ENCODE measurements around the gene CUTA.
"Not testable (repeated sequence)": the region's sequence is repeated elsewhere in the genome, so short reads cannot be mapped to it uniquely, and the experiment has no call there.

CUTA gene

GRCh38 chr6:33391278-33391921 lies 26.5 kb downstream of the CUTA start, which contains the start of gene KIFC1:
KIFC1 (plus strand) TSS chr6:33391823; CDS start chr6:33391986, 163 bp downstream.
- DNase-seq (ENCODE audit: low read depth), result peak; percentile 100
- peak; percentile 94 for TF ChIP-seq CTCF (IDR thresholded peaks at IDR 0.05; ENCODE audit: low read length, missing control alignments)
- H3K4me3 ChIP-seq (replicated peaks; ENCODE audit: low read depth, low read length), result peak within 1 kb of the TSS; percentile 90

- DNase-seq (ENCODE audit: low read depth), result no peak
- no peak for TF ChIP-seq CTCF (IDR thresholded peaks at IDR 0.05; ENCODE audit: low read length, missing control alignments)
- H3K4me3 ChIP-seq (replicated peaks; ENCODE audit: low read depth, low read length), result peak overlapping the region; percentile 37
These were observed 27.1 kb downstream of the CUTA start for GRCh38 chr6:33390767-33391277.

- no peak overlapping the region for H3K4me3 ChIP-seq (replicated peaks; ENCODE audit: low read depth, low read length)
- DNase-seq (ENCODE audit: low read depth), result no peak
- TF ChIP-seq CTCF (IDR thresholded peaks at IDR 0.05; ENCODE audit: low read length, missing control alignments), result no peak
These were observed 27.7 kb downstream of the CUTA start for GRCh38 chr6:33390173-33390572.

GRCh38 chr6:33384581-33385020 lies 33.3 kb downstream of the CUTA start:
- peak; percentile 83 for DNase-seq (ENCODE audit: low read depth)
- peak; percentile 60 for TF ChIP-seq CTCF (IDR thresholded peaks at IDR 0.05; ENCODE audit: low read length, missing control alignments)
- H3K4me3 ChIP-seq (replicated peaks; ENCODE audit: low read depth, low read length), result no peak overlapping the region

GRCh38 chr6:33383427-33384185 lies 34.3 kb downstream of the CUTA start:
- H3K4me3 ChIP-seq (replicated peaks; ENCODE audit: low read depth, low read length), result no peak overlapping the region
- DNase-seq (ENCODE audit: low read depth), result no peak
- no peak for TF ChIP-seq CTCF (IDR thresholded peaks at IDR 0.05; ENCODE audit: low read length, missing control alignments)

GRCh38 chr6:33380272-33380981 lies 37.5 kb downstream of the CUTA start:
- no peak overlapping the region for H3K4me3 ChIP-seq (replicated peaks; ENCODE audit: low read depth, low read length)
- DNase-seq (ENCODE audit: low read depth), result no peak
- TF ChIP-seq CTCF (IDR thresholded peaks at IDR 0.05; ENCODE audit: low read length, missing control alignments), result no peak

GRCh38 chr6:33379184-33379583 lies 38.7 kb downstream of the CUTA start:
- not testable (repeated sequence) for DNase-seq (ENCODE audit: low read depth); H3K4me3 ChIP-seq (replicated peaks; ENCODE audit: low read depth, low read length)

Data from fibroblast of pulmonary artery (primary cell).